Right kidney (tissue), 9 donors: ENCODE results near the gene SPHK1.
"Not testable (repeated sequence)": the region's sequence is repeated elsewhere in the genome, so short reads cannot be mapped to it uniquely, and the experiment has no call there.

Source experiments
- DNase-seq: peaks from one replicate; pipeline ENCODE4 v3.0.0-alpha.2; 2016
- long read RNA-seq, 8 donors: transcript quantifications; one replicate each; lab custom pipeline, GENCODE V29; 2026

The SPHK1 gene
- long read RNA-seq, donor 1, partial matches to known transcripts: 0 of 1 reads
- long read RNA-seq, donor 1, other reads (novel, unspliced or antisense): 0 of 1 reads
- long read RNA-seq, donor 2: 0 reads
- long read RNA-seq, donor 3, partial matches to known transcripts: 0 of 2 reads
- long read RNA-seq, donor 3, other reads (novel, unspliced or antisense): 0 of 2 reads
- long read RNA-seq, donor 4: 0 reads
- long read RNA-seq, donor 5: 0 reads
- long read RNA-seq, donor 6, partial matches to known transcripts: 0 of 2 reads
- long read RNA-seq, donor 6, other reads (novel, unspliced or antisense): 0 of 2 reads
- long read RNA-seq, donor 7: 0 reads
- long read RNA-seq, donor 8: 0 reads

GRCh38 chr17:76384222-76384986 lies at the start of gene SPHK1:
SPHK1 (plus strand) TSS chr17:76384609; CDS start chr17:76385645, 1,036 bp downstream.
- peak; percentile 85 for DNase-seq

- no peak for DNase-seq
Measured at GRCh38 chr17:76335716-76336381, 48.6 kb upstream of the SPHK1 start.

GRCh38 chr17:76336756-76337412 lies 47.5 kb upstream of the SPHK1 start:
- no peak for DNase-seq

- DNase-seq: no peak
Measured at GRCh38 chr17:76337413-76337777, 47.0 kb upstream of the SPHK1 start.

- DNase-seq: no peak
Measured at GRCh38 chr17:76341301-76341700, 43.1 kb upstream of the SPHK1 start.

- no peak for DNase-seq
Measured at GRCh38 chr17:76343106-76343505, 41.3 kb upstream of the SPHK1 start.

GRCh38 chr17:76345377-76345974 lies 38.9 kb upstream of the SPHK1 start:
- no peak for DNase-seq

- not testable (repeated sequence) for DNase-seq
Measured at GRCh38 chr17:76346936-76347335, 37.5 kb upstream of the SPHK1 start.

GRCh38 chr17:76350463-76350862 lies 33.9 kb upstream of the SPHK1 start:
- DNase-seq: no peak

- DNase-seq: no peak
Measured at GRCh38 chr17:76351526-76352071, 32.8 kb upstream of the SPHK1 start.

- DNase-seq: peak; percentile 72
Measured at GRCh38 chr17:76353004-76353598, 31.3 kb upstream of the SPHK1 start.

- DNase-seq: peak; percentile 100
Measured at GRCh38 chr17:76353599-76354316, 30.7 kb upstream of the SPHK1 start, which contains the start of gene PRPSAP1. PRPSAP1 (minus strand) TSS chr17:76353916; CDS start chr17:76353703, 213 bp downstream.

- no peak for DNase-seq
Measured at GRCh38 chr17:76354317-76354729, 30.1 kb upstream of the SPHK1 start.

- DNase-seq: peak; percentile 27
Measured at GRCh38 chr17:76354747-76355310, 29.6 kb upstream of the SPHK1 start.

- DNase-seq: no peak
Measured at GRCh38 chr17:76356803-76357456, 27.5 kb upstream of the SPHK1 start.

- DNase-seq: no peak
Measured at GRCh38 chr17:76357597-76358158, 26.7 kb upstream of the SPHK1 start.

- no peak for DNase-seq
Measured at GRCh38 chr17:76359375-76359774, 25.0 kb upstream of the SPHK1 start.

- not testable (repeated sequence) for DNase-seq
Measured at GRCh38 chr17:76359776-76360175, 24.6 kb upstream of the SPHK1 start.

- DNase-seq: no peak
Measured at GRCh38 chr17:76360461-76360860, 23.9 kb upstream of the SPHK1 start.
